Measurements from ENCODE around the gene ALG13. TPM values are rescaled to one million over a fixed set of nuclear protein-coding genes. Genes with fewer than 3 reads are reported as not detected.
A peak's percentile ranks its signal among the peaks of the same experiment; 100 is the strongest.

ALG13 gene
- total RNA-seq, 2 donors from 2014 or later: 21.6 to 25.4 TPM

DNA sequence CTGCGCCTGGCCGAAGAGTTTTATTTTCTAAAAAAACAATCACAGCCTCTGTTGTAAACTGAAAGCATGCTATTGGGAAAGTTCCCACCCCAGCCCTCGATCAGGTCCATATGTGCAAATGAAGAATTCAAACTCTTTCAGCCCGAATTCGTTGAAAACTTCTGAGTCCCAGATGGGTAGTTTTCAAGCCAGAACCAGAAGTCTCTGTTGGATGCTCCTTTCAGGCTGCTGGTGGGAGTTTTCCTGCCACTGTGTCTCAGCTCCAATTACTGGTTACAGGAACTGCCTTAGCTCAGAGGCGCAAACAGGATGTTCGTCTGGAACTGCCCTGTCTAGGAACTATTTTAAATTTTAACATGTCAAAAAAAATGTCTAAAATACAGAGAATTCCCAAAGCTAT lies 9.3 kb upstream of the ALG13 start:
- Histone ChIP-seq H3K36me3 (no peaks in the 10 kb centered on the region), H3K9me3 (no peaks in the 10 kb centered on the region), H3K27me3 (no peaks in the 10 kb centered on the region), H3K4me3 (no peak overlapping the region), H3K27ac (no peak overlapping the region), H3K4me1 (no peaks in the 10 kb centered on the region)
- DNase-seq (ENCODE audit: low spot score): no peak
- TF ChIP-seq CTCF (IDR thresholded peaks at IDR 0.05): no peak

DNA sequence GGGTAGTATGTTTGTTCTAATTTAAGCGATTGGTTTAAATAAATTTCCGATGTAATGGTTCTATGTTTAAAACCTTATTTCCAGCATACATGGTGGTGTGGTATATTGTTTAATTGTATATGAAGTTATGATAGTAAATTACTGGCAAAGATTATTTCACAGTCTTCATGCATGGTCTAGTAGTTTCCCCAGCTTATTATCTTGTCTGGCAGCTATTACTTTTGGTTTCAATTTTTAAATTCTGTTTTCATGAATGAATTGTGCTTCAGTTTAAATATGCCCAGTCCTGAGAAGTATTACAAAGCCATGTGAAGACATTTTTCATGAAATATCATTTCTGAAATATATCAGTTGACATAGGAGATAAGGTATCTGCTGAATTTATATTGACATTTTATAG lies 6.3 kb downstream of the ALG13 start:
- no peaks in the 10 kb centered on the region for H3K36me3 ChIP-seq
- no peak overlapping the region for H3K27ac ChIP-seq

GRCh38 chrX:111695297-111695880 lies 14.4 kb downstream of the ALG13 start:
- Histone ChIP-seq H3K27ac (no peak overlapping the region), H3K27me3 (no peaks in the 10 kb centered on the region), H3K4me1 (no peaks in the 10 kb centered on the region), H3K4me3 (no peak overlapping the region), H3K36me3 (no peaks in the 10 kb centered on the region), H3K9me3 (no peaks in the 10 kb centered on the region)
- TF ChIP-seq CTCF (IDR thresholded peaks at IDR 0.05): no peak
- DNase-seq (ENCODE audit: low spot score): no peak

More for the DNA sequence above, 6.3 kb downstream of the ALG13 start:
- Histone ChIP-seq H3K9me3 (no peaks in the 10 kb centered on the region), H3K27me3 (no peaks in the 10 kb centered on the region), H3K4me1 (peaks cover 0 to 2% of the 10 kb centered on the region in 2 donors), H3K4me3 (no peak overlapping the region)
- no peak for TF ChIP-seq CTCF (IDR thresholded peaks at IDR 0.05)
- DNase-seq (ENCODE audit: low spot score): no peak

GRCh38 chrX:111719426-111720210 lies 38.6 kb downstream of the ALG13 start:
- peak in 1 of 2 donors; percentile 49 for TF ChIP-seq CTCF (IDR thresholded peaks at IDR 0.05)
- H3K4me1 ChIP-seq: no peaks in the 10 kb centered on the region
- DNase-seq (ENCODE audit: low spot score): no peak
- H3K27me3 ChIP-seq: no peaks in the 10 kb centered on the region
- H3K27ac ChIP-seq: no peak overlapping the region
- H3K4me3 ChIP-seq: no peak overlapping the region
- H3K36me3 ChIP-seq: peaks cover 5% of the 10 kb centered on the region
- no peaks in the 10 kb centered on the region for H3K9me3 ChIP-seq

GRCh38 chrX:111728096-111728495 lies 47.1 kb downstream of the ALG13 start:
- Histone ChIP-seq H3K36me3 (peaks cover 4% of the 10 kb centered on the region), H3K4me1 (no peaks in the 10 kb centered on the region), H3K27ac (no peak overlapping the region), H3K4me3 (no peak overlapping the region), H3K9me3 (no peaks in the 10 kb centered on the region), H3K27me3 (no peaks in the 10 kb centered on the region)
- no peak for TF ChIP-seq CTCF (IDR thresholded peaks at IDR 0.05)
- DNase-seq (ENCODE audit: low spot score): no peak
